ENCODE data around the gene PROM2. TPM values are rescaled to one million over a fixed set of nuclear protein-coding genes. Genes with fewer than 3 reads are reported as not detected.

The PROM2 gene
- total RNA-seq, 2 experiments from 2014 or later: 0.60 to 0.73 TPM

GRCh38 chr2:95336406-95336805, 62.2 kb downstream of the PROM2 start:
- Mint-ChIP-seq H3K36me3 (ENCODE audit: low read depth) (no peaks in the 10 kb centered on the region), H3K4me3 (no peak overlapping the region), H3K9me3 (no peaks in the 10 kb centered on the region), H3K4me1 (ENCODE audit: low read depth) (no peaks in the 10 kb centered on the region), H3K27me3 (peaks cover 16% of the 10 kb centered on the region), H3K27ac (no peak overlapping the region)
- intact Hi-C loops (cut with DNase I, micrococcal nuclease): no loop called here
- Histone ChIP-seq H3K4me1 (ENCODE audit: insufficient read depth, low read length) (no peaks in the 10 kb centered on the region), H3K27ac (ENCODE audit: low read depth in 1 of 2, low read length in 2 of 2) (no peak overlapping the region), H3K4me3 (ENCODE audit: low read length) (no peak overlapping the region), H3K9me3 (ENCODE audit: control insufficient read depth in 1 of 2, insufficient read depth in 1 of 2, low read length in 2 of 2) (peaks cover 0 to 9% of the 10 kb centered on the region in 2 experiments), H3K27me3 (ENCODE audit: control insufficient read depth in 1 of 2, insufficient read depth in 2 of 2, low read length in 2 of 2) (no peaks in the 10 kb centered on the region), H3K36me3 (ENCODE audit: insufficient read depth, low read length) (no peaks in the 10 kb centered on the region)
- POLR2A ChIA-PET: no interaction called here
- CTCF ChIA-PET: no interaction called here
- no peak for TF ChIP-seq CTCF (IDR thresholded peaks at IDR 0.05)
- ATAC-seq (ENCODE audit: poor library complexity) (no peak), DNase-seq (no peak)

- DNase-seq: no peak
- Histone ChIP-seq H3K27ac (ENCODE audit: low read depth in 1 of 2, low read length in 2 of 2) (no peak overlapping the region), H3K4me1 (ENCODE audit: insufficient read depth, low read length) (no peaks in the 10 kb centered on the region), H3K36me3 (ENCODE audit: insufficient read depth, low read length) (no peaks in the 10 kb centered on the region), H3K9me3 (ENCODE audit: control insufficient read depth in 1 of 2, insufficient read depth in 1 of 2, low read length in 2 of 2) (peaks cover 0 to 9% of the 10 kb centered on the region in 2 experiments), H3K27me3 (ENCODE audit: control insufficient read depth in 1 of 2, insufficient read depth in 2 of 2, low read length in 2 of 2) (peaks cover 0 to 4% of the 10 kb centered on the region in 2 experiments), H3K4me3 (ENCODE audit: low read length) (no peak overlapping the region)
- ChIA-PET CTCF (no interaction called here), POLR2A (no interaction called here)
- TF ChIP-seq CTCF (IDR thresholded peaks at IDR 0.05): no peak
- Mint-ChIP-seq H3K27ac (no peak overlapping the region), H3K9me3 (no peaks in the 10 kb centered on the region), H3K27me3 (peaks cover 28% of the 10 kb centered on the region), H3K4me1 (ENCODE audit: low read depth) (no peaks in the 10 kb centered on the region), H3K36me3 (ENCODE audit: low read depth) (no peaks in the 10 kb centered on the region), H3K4me3 (no peak overlapping the region)
- no peak for ATAC-seq (ENCODE audit: poor library complexity)
- intact Hi-C loops (cut with DNase I, micrococcal nuclease): no loop called here
Measured at GRCh38 chr2:95337829-95338228, 63.6 kb downstream of the PROM2 start.

Other genes starting within 250 kb of the PROM2 start
- gene MAL, start 248.7 kb upstream of the PROM2 start, total RNA-seq: 100 to 1,000 TPM; 101 to 102 TPM
- 10 to 100 TPM; 15.3 to 16.3 TPM for gene MRPS5, start 152.6 kb upstream of the PROM2 start, total RNA-seq
- gene ZNF514, start 114.6 kb upstream of the PROM2 start, total RNA-seq: 1 to 10 TPM; 4.7 to 6.3 TPM
- under 1 TPM in 1 of 2 experiments, not detected in 1; 0.53 TPM for gene ZNF2, start 108.6 kb upstream of the PROM2 start, total RNA-seq
- 1 to 10 TPM in 1 of 2 experiments, under 1 TPM in 1; 0.82 to 1.1 TPM for gene ZNF892, start 66.9 kb upstream of the PROM2 start, total RNA-seq
- under 1 TPM in 1 of 2 experiments, not detected in 1; 0.52 TPM for gene KCNIP3, start 22.9 kb downstream of the PROM2 start, total RNA-seq
- gene FAHD2A, start 128.3 kb downstream of the PROM2 start, total RNA-seq: 10 to 100 TPM; 26.5 to 27.5 TPM
- gene TRIM43B, start 210.3 kb downstream of the PROM2 start, total RNA-seq: not detected